Activated B cell treated with CpG ODN at 0.5 μM for 24 hours (primary cell): ENCODE results near the gene PAN3. TPM values are rescaled to one million over a fixed set of nuclear protein-coding genes. Genes with fewer than 3 reads are reported as not detected.

Source experiments
- ATAC-seq: fragments of 200-7000 bp; cut with Tn5 transposase; one replicate; pipeline ENCODE4 v1.10.0; 2021; ENCODE audit warnings: low read depth, mild to moderate bottlenecking, moderate library complexity
- CTCF ChIA-PET: fragments of 350-600 bp; sonication (Branson Sonifier 250); formaldehyde crosslinking; loops from one replicate; lab custom pipeline; 2021; ENCODE audit warnings: antibody characterized with exemption; lab: Charles Lee
- POLR2A ChIA-PET: fragments of 350-600 bp; sonication (Branson Sonifier 250); formaldehyde crosslinking; loops from one replicate; lab custom pipeline; 2021; ENCODE audit warnings: antibody characterized with exemption; lab: Charles Lee
- DNase-seq: peaks from one replicate; pipeline ENCODE4 v3.0.0; 2022
- H3K27ac Mint-ChIP-seq: one replicate; pipeline ENCODE4 v1.8.0; 2020; ENCODE audit warnings: mixed read lengths
- H3K27me3 Mint-ChIP-seq: one replicate; pipeline ENCODE4 v1.8.0; 2021; ENCODE audit warnings: mixed read lengths
- H3K36me3 Mint-ChIP-seq: one replicate; pipeline ENCODE4 v1.8.0; 2021; ENCODE audit warnings: low read depth, mixed read lengths
- H3K4me1 Mint-ChIP-seq: one replicate; pipeline ENCODE4 v1.8.0; 2021; ENCODE audit warnings: mixed read lengths
- H3K4me3 Mint-ChIP-seq: one replicate; pipeline ENCODE4 v1.8.0; 2020; ENCODE audit warnings: mild to moderate bottlenecking, mixed read lengths
- H3K9me3 Mint-ChIP-seq: one replicate; pipeline ENCODE4 v1.8.0; 2020; ENCODE audit warnings: mixed read lengths
- intact Hi-C: fragments of 100-400 bp; cut with micrococcal nuclease; formaldehyde crosslinking; loops from one replicate; pipeline ENCODE4 v1.15.1; 2024
- total RNA-seq: library from RNA; stranded (reverse); gene quantifications from 2 replicates; pipeline ENCODE4 v1.2.3, GENCODE V29; 2022
- TF ChIP-seq, protein P1 (sequence below): fragments of 200-600 bp; IDR thresholded peaks from one replicate; pipeline ENCODE4 v1.8.0; 2022; ENCODE audit warnings: antibody characterized with exemption, mild to moderate bottlenecking

The PAN3 gene
- total RNA-seq, 1 donor from 2014 or later, result 68.2 TPM

DNA sequence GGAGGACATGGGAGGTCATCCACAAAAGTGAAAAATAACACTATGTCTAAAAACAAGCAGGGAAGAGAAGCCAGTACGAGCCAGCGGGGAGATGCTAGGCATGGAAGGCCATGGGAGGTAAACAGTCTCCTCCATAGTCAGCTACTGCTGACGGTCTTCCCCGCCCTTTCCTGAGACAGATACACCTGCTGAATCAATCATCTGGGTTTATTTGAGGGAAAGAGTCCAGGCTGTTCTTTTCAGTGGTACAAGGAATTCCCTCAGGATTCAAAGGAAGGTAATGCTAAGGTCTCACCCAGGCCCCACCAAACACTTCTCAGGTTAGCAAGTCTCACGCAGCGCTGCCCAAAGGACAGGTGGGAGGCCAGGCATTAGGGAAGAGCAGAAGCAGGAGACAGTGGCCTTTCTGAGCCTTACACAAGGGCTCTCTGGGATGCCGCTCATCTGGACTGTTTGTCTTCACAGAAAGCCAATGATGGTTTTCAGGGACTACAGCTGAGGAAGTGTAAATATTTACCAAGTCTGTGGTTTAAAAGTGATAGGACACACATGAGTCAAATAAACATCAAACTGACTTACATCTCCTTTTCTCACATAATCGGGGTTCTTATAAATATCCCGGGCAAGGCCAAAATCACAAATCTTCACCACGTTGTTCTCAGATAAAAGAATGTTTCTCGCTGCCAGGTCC, 182.7 kb downstream of the PAN3 start:
- ChIA-PET POLR2A (no interaction called here), CTCF (interaction anchor here (5.9 kb wide), 1 partner anchor 476 kb away, joined by 79 read pairs; no protein-coding TSS in a partner anchor)

DNA sequence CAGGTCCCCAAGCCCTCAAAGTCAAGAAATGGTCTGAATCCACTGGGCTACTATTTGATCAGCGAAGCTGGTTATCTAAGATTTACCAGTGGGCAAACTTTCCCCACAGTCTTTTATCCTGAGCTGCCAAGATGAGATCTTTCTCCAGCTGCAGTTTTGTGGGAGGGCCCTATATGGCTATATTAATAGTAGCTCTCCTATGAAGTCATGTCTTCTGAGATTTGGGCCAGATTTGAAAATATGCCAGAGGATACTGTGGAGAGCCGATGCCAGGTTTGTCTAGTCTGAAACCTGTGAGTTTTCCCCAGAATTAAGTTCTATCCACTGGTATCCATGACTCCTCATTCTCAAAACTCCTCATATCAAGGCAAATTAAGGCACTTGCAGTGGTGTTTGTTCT, 183.4 kb downstream of the PAN3 start:
- DNase-seq (no peak), ATAC-seq (no peak)
- no peaks in the 10 kb centered on the region for H3K36me3 Mint-ChIP-seq
- H3K27me3 Mint-ChIP-seq, result no peaks in the 10 kb centered on the region
- CTCF ChIA-PET, result interaction anchor here (5.9 kb wide), 1 partner anchor 475 kb away, joined by 79 read pairs; no protein-coding TSS in a partner anchor
- intact Hi-C loops, result loop anchor here (5.0 kb wide), 1 partner anchor 206 kb away; no protein-coding TSS in a partner anchor
- TF ChIP-seq, protein P1, sequence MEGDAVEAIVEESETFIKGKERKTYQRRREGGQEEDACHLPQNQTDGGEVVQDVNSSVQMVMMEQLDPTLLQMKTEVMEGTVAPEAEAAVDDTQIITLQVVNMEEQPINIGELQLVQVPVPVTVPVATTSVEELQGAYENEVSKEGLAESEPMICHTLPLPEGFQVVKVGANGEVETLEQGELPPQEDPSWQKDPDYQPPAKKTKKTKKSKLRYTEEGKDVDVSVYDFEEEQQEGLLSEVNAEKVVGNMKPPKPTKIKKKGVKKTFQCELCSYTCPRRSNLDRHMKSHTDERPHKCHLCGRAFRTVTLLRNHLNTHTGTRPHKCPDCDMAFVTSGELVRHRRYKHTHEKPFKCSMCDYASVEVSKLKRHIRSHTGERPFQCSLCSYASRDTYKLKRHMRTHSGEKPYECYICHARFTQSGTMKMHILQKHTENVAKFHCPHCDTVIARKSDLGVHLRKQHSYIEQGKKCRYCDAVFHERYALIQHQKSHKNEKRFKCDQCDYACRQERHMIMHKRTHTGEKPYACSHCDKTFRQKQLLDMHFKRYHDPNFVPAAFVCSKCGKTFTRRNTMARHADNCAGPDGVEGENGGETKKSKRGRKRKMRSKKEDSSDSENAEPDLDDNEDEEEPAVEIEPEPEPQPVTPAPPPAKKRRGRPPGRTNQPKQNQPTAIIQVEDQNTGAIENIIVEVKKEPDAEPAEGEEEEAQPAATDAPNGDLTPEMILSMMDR, result no peak
- no peak overlapping the region for H3K27ac Mint-ChIP-seq
- H3K9me3 Mint-ChIP-seq, result no peaks in the 10 kb centered on the region
- no peak overlapping the region for H3K4me3 Mint-ChIP-seq
- POLR2A ChIA-PET, result no interaction called here
- H3K4me1 Mint-ChIP-seq, result peaks cover 5% of the 10 kb centered on the region

More for the DNA sequence above, 182.7 kb downstream of the PAN3 start:
- ATAC-seq (no peak), DNase-seq (no peak)
- H3K4me1 Mint-ChIP-seq, result peaks cover 5% of the 10 kb centered on the region
- no peaks in the 10 kb centered on the region for H3K9me3 Mint-ChIP-seq
- H3K27ac Mint-ChIP-seq, result no peak overlapping the region
- no peaks in the 10 kb centered on the region for H3K36me3 Mint-ChIP-seq
- TF ChIP-seq, protein P1, result no peak
- intact Hi-C loops, result loop anchor here (5.0 kb wide), 1 partner anchor 206 kb away; no protein-coding TSS in a partner anchor
- no peaks in the 10 kb centered on the region for H3K27me3 Mint-ChIP-seq
- no peak overlapping the region for H3K4me3 Mint-ChIP-seq

DNA sequence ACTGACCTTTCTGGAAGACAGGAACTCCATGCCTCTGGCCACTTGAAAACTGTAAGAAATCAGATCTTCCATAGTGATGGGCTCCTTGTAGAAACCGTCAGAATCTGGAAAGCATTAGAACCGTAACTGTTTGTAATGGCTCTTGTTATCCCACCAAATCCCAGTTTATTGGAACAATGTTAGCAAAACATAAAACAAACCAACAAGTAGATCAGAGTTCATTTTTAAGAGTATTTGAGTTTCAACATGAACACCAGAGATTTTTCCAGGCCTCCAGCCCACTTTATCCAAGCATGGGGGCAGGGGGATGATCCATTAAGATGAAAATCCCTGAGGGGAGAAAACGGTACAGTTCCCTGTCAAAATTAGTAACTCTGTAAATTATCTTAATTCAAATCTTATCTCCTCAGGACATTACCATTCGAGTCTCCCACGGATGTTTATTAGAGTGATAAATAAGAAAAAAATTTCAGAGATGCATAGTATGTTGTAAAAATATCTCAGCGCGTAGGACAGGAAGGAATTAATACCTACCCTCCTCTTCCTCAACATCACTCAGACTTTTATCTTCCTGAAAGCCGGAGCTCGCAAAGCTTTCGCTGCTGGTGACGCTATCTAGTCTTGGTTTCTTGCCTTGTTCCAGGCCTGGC, 184.0 kb downstream of the PAN3 start:
- H3K27me3 Mint-ChIP-seq, result no peaks in the 10 kb centered on the region
- no peaks in the 10 kb centered on the region for H3K9me3 Mint-ChIP-seq
- no peak overlapping the region for H3K27ac Mint-ChIP-seq
- no peak overlapping the region for H3K4me3 Mint-ChIP-seq
- intact Hi-C loops, result loop anchor here (5.0 kb wide), 1 partner anchor 205 kb away; no protein-coding TSS in a partner anchor
- DNase-seq, result no peak
- TF ChIP-seq, protein P1, result no peak
- CTCF ChIA-PET, result interaction anchor here (4.6 to 5.9 kb wide), 2 partner anchors 316 to 475 kb away, joined by 50 to 79 read pairs; no protein-coding TSS in a partner anchor
- no peaks in the 10 kb centered on the region for H3K36me3 Mint-ChIP-seq
- POLR2A ChIA-PET, result no interaction called here
- no peak for ATAC-seq
- peaks cover 5% of the 10 kb centered on the region for H3K4me1 Mint-ChIP-seq

DNA sequence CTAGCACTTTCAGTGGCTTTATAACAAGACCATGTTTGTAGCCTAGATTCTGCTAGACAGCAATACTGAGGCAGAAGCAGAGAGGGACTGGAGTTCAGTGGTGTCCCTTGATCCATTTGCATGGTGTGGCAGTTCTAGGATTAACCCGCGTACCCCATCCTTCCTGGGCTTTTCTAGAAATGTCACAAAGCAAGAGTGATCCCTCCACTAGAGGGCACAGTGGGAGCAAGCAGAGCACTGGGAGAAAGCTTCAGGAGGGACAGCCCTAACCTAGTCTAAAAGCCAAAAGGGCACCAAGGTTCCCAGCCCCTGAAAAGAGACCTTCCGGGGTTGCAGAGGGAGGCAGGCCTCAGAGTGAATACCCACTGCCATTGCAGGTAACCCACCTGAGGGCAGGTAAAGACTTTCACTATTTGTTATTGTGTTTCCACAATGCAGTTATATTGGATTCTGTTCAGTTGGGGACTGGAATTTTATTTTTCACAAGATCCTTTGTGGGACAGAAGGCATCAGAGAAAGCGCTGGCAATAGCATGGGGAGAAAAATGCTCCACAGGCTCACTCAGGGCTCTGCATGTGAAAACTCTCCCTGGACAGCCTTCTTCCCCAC, 185.9 kb downstream of the PAN3 start:
- TF ChIP-seq, protein P1, result peak; percentile 50
- ATAC-seq (peak; percentile 79), DNase-seq (peak; percentile 24)
- Mint-ChIP-seq H3K4me3 (no peak overlapping the region), H3K27me3 (no peaks in the 10 kb centered on the region), H3K9me3 (no peaks in the 10 kb centered on the region), H3K27ac (no peak overlapping the region), H3K4me1 (peaks cover 5% of the 10 kb centered on the region), H3K36me3 (no peaks in the 10 kb centered on the region)
- POLR2A ChIA-PET, result interaction anchor here (1.0 kb wide), 1 partner anchor 335 kb away, joined by 4 read pairs; the partner anchor contains the start of gene POMP
- intact Hi-C loops, result loop anchor here (1.0 to 5.0 kb wide), 6 partner anchors 203 to 1039 kb away; partner anchors contain the start of genes POMP and SLC46A3
- CTCF ChIA-PET, result interaction anchor here (0.6 to 5.9 kb wide), 10 partner anchors 10 to 473 kb away, joined by 3 to 79 read pairs (median 4); no protein-coding TSS in a partner anchor
